AG20443 (cell line): ENCODE results near the gene IL12A.
A peak's percentile ranks its signal among the peaks of the same experiment; 100 is the strongest.

Experiments used
- DNase-seq: peaks from one replicate; pipeline ENCODE4 v3.0.0; 2012; ENCODE audit warnings: low spot score, mixed read lengths

IL12A gene

DNA sequence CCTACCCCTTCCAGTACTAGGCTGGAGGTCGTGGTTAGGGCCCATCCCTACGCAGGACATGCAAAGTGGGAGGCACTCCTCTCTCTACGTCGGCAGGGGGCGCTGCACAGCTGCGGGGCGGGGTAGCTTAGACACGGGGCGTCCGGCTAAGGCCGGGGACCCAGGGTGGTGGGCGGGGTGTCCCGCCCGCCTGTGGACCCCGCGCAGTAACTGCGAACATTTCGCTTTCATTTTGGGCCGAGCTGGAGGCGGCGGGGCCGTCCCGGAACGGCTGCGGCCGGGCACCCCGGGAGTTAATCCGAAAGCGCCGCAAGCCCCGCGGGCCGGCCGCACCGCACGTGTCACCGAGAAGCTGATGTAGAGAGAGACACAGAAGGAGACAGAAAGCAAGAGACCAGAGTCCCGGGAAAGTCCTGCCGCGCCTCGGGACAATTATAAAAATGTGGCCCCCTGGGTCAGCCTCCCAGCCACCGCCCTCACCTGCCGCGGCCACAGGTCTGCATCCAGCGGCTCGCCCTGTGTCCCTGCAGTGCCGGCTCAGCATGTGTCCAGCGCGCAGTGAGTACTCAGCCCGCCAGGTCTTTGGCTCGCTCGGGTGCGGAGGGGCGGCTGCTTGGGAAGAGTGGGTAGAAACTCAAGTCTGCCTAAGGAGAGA lies at the start of gene IL12A:
IL12A (plus strand) TSS at position 219 of the 655 bp plus-strand sequence.
- DNase-seq, result peak; percentile 89

DNA sequence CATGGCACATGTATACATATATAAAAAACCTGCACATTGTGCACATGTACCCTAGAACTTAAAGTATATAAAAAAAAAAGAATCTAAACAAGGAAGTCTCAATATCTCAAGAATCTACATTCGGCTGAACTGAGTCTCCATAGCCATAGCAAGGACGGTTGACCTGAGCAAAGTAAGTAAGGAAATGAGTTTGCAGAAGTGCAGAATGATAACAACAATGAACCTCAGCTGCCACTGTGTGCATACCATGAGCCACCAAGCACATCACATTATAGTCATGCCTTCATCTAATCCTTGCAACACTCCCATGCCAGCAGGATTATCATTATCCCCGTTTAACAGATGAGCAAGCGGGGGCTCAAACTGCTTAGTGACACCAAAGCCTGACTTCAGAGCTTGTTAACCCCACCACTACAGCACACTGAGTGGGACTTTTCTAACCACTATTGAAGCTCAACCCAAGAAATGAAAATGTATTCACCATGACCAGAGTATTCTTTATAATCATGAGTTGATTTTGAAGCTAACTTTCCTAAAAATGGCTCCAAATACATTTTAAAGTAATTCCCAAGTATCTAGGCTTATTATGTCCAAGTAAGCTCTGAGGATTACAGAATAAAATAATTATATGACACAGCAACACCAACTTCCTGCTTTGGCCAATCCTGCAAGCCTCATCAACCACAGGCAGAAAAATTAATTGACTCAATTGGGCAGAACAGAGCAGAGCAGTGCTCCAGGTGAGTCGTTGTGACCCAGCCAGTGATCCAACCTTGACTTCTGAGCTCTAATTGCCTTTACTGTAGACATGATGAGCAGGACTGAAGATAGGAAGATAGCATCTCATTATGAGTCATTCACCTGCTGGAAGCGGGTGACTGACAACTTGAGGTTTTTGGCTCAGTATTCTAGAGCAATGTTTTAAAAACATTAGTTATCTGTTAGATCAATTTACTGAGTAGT lies 47.3 kb upstream of the IL12A start:
- no peak for DNase-seq

DNA sequence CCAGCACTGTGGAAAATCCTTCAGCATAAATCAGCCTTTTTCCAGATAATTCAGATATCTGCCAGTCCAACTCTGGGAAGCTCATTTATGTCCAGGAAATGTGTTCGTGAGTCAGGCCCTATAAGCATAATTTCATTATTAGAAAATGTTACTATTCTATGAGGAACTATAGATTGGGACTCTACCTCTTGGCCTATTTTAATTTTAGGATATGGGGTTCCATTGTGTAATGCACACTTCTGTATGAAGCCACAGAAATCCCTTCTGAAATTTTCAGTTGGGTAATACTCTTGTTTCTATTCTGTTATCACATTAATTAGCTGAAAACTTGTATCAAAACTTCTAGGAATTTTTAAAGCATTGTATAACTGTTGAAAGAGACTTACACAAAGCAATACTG lies 43.9 kb upstream of the IL12A start:
- no peak for DNase-seq

DNA sequence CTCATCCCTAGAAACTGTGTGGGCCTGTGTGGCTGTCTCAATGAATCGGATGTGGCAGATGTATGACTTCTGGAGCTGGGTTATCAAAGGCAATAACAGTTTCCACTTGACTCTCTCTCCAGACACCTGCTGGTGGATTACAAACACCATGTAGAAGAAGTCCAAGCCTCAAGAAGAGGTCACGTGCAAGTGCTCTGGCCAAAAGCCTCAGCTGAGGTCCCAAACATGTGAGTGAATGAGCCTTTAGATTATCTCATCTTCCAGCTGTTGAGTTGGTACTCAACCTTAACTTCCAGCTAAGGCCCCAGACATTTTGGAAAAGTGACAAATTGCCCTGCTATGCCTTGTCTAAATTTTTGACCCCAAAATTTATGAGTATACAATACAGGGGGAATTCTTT lies 42.7 kb upstream of the IL12A start:
- DNase-seq, result no peak

DNA sequence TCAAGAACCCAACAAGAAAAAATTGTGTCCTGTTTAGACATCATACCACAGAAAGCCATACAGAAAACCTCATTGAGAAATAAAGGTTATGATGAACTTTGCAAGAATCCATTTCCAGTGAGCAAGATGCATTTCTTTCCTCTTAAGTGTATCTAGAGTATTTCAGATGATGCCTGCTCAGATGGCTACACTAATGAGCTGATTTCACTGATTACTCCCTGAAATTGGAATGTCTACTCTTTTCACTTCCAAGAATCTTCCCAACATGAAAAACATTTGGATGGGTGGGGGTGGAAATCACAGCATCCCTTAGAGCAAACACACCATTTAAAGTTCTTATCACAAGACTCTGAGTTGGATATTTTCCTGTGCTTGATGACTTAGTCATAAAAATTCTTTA lies 41.4 kb upstream of the IL12A start:
- DNase-seq, result peak; percentile 76

DNA sequence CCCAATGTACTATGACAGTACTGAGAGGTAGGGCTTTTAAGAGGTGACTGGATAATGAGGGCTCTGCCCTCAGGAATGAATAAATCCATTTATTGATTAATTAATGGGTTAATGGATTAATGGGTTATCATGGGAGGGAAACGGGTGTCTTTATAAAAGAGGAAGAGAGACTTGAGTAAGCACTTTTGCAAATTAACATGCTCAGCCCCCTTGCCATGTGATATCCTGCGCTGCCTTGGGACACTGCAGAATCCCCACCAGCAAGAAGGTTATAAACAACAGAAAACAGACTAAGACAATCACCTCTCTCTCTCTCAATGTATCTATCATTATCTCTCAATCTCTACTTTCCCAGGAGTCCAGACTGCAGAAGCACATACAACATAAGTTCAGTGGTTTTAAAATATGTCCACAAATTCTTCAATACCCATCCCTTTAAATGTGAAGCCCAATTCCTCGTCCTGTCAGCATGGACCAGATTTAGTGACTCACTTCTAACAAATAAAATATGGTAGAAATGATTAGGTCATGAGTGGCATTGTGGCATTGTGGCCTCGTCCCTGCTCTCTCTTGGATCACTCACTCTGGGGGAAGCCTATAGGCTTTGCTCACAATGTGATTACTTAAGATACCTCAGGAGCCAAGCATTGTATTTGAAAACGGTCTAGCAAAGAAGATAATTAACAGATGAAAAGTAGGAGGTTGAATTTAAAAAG lies 40.0 kb upstream of the IL12A start:
- peak; percentile 29 for DNase-seq

DNA sequence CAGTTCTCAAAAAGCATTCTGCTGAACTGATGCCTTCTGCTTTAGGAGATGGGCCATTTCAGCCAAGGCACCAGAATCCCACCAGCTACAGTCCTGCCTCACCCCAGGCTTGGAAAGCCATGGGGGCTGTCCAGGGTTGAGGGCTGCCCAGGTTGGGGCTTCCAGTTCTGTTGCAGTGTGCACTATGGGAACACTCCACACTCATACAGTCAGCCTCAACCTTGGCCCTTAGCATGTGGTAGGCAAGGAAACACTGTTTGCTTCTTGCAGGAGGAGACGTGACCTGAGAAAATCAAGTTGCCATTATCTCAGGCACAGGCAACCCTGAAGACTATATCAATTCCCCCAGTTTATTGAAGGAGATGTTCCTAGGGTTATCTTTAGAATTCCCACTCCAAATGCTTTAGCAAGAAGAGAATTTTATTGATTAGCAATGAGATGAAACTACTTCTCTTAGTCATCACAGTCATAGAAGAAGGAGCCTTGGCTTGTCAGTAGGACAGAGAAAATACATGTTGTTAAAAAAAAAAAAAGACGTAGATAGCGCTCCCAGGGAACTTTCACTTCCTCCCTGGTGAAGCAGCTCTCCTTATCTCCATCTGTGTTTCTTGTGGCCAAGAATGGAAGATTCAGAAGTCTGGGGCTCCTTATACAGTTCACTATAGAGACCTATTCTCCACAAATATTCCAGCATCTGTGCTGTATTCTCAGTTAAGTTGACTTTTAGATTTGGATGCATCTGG lies 38.3 kb upstream of the IL12A start:
- DNase-seq, result no peak

DNA sequence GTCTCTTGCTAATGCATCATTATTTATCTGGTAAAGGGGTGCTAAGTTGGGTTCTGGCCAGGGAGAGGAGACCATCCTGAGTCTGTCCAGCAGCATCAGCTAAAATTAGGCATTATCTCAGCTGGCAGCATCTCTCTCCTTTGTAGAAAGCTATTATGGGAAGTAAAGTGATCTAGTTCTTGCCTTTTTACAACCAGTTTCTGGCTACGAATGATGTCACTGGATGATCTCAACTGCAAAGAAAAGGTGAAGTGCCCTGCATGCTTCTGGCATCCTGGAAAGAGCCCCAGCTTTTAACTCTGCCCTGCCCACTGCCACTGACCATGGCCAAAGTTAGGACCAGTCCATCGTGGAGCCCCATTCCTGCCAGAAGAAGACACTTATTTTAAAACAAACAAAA lies 37.1 kb upstream of the IL12A start:
- no peak for DNase-seq

DNA sequence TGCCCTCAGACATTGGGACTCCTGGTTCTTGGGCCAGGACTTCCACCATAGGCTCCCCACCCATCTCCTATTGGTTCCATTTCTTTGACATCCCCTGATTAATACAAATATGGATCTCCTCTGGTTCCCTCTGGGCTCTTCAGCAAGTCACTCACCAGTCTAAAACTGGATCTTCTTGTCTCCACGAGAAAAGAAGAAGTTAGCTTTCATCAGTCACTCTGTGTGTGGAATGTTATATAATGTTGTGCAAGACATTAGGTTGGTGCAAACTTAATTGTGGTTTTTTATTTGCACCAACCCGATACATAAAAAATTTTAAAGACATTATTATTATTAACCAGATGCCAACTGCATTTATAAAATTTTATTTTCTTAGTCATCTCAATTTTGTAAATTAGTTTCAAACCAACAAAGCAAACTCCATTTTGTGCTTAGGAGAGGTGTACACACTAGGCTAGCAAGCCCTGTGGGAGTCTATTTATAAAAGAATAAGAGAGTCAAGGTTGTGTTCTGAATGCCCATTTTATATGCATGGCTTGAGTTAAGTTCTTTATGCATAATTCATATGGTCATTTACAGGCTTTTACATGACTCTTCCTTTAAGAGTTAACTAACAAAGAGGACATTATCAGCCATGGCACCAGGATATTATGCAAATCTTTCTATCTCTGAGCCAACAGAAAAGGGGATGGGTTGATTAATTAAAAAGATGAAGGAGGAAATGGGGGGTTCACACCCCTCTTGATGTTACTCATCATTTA lies 35.1 kb upstream of the IL12A start:
- DNase-seq, result no peak

DNA sequence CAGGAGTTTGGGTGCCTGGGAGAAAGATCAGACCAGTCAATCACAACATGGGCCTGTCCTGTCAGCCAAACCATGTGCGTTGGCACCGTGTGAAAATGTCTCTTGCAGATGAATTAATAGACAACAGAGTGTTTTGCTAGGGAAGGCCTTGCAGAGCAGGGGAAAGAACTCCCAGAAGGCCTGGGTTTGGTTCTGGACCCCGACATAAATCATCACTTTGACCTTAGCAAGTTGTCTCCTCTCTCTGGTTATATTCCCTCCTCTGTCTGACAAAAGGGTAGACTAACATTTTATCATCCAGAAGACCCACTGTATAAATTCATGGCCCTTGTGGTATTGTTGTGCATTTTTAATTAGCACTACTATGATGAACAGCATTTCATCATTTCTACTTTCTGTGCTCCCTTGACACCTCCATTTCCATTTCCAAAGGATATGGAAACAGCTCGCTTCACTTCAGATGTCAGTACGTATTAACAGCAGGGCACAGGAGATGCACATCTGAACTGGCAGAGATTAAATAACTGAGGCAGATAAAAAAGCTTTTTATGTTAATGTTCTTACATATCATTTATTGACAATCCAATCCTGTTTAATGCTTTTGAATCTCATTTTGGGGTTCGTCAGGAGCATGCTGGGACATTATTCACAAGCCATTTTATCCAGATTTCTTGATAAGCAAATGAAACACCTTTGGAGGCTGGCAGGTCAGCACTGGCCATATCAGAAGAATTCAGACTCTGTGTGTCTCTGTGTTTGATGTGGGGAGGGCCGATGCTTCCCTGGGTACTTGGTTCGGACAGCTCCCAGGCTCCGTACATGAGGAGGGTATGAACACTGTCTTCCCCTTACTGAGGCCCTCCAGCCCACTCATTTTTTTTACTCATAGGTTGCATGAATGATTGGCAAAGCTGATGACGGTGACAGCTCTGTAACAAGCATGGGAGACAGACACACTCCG lies 28.2 kb upstream of the IL12A start:
- no peak for DNase-seq

DNA sequence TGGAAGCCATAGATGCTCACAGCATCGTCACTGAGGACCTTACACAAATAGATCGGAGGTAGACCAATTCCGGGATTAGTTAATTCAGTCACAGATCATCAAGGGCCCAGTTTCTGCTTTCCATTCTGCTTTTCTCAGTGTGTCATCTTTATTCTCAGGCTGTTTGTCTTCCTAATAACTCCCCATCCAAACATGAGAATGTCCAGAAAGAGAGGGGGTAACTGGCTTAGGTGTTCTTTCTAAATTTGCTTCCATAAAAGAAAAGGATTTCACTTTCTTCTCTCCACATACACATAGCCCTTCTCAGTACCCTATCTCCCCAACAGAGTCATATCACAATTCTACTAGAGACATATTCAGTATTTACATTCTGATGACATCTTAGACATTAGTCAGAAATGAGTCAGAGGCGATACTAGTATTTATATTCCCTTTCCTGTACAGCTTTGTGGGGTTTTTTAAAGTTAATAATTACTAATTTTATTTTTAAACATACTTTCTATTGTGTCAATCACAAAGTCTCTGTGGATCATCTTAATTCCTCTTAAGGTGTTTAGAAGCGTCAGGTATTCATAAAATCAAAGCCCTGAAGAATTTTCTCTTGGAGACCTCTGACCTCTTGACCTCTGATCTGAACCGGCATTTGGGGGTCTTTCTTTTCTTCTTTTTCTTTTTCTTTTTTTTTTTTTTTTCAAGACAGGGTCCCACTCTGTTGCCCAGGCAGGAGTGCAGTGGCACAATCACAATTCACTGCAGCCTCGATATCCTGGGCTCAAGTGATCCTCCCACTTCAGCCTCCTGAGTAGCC lies 24.3 kb upstream of the IL12A start:
- DNase-seq, result peak; percentile 50

DNA sequence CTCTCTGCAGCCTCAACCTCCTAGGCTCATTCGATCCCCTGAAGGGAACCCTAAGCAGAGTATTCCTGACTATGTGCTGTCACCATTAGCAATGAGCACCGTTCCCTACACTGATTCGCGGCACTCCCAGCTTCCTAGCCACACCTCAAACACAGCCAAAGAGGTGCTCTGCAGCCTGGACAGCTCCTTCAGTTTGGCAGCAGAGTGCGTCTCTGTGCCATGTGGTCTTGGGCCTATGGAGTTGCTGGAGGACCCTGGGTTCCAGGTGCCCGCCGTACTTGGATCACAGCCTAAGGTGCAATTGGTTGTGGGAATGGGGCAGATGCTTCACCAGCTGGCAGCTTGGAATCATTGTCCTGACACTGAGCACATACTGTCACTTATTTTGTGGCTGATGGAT lies 17.3 kb upstream of the IL12A start:
- DNase-seq, result no peak

DNA sequence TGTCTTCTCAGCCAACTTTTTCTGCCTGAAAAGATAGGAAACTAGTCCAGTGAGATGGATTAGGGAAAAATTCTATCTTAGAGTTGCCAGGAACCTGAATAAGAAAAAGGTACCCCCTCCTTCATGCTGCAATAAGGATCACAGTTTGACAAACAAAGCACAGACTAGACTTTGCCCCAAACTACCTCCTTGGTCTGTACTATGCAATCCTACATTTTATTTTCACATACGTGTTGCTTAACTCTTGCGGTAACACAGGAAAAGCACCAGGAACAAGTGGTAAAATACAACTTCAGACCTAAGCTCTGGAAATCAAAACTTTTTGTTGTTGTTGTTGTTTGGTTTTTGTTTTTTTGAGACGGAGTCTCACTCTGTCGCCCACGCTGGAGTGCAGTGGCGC lies 11.3 kb upstream of the IL12A start:
- no peak for DNase-seq

DNA sequence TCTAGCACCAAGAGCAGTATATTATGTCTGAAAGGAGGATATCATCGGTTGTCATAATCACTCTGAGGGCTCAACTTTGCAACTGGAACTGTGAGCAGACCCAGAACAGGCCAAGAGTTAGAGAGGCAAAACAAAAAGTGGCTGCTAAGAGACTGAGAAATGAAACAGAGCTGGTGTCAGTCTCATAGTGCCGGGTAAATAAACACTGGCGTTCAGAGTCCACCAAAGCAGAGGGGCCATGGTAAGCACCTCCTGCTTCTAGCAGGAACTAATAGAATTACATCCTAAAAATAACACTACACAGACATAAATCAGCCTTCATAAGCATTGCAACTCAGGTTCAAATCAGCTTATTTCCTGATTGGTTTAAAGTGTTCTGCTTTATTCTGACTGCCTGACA lies 10.3 kb upstream of the IL12A start:
- DNase-seq, result no peak

DNA sequence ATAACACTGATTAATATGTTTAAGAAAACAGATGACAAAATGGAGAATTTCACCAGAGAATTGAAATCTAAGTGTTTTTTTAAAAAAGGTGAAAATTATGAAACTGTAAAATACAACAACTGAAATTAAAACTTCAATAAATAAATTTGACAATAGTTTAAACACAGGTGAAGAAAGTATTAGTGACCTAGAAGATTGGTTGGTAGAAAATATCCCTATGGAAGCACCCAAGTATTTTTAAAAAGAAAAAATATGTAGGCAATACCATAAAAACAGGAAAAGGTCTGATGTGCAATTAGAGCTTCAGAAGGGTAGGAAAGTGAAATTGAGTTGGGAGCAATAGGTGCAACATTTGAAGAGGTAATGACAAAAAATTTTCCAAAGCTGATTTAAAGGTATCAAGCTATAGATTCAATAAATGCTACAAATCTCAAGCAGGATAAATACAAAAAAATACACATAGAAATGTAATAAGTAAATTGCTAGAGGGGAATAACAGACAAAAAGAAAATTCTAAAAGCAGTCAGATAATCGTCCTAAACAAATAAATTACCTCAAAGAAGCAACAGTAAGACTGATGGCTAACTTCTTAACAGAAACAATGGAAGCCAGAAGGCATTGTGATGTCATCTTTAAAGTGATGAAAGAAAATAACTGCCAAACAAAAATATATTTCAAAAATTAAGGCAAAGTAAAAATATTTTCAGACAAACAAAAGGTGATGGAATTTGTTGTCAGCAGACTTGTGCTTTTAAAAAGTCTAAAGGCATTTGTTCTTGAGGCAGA lies 9.5 kb upstream of the IL12A start:
- DNase-seq, result no peak

DNA sequence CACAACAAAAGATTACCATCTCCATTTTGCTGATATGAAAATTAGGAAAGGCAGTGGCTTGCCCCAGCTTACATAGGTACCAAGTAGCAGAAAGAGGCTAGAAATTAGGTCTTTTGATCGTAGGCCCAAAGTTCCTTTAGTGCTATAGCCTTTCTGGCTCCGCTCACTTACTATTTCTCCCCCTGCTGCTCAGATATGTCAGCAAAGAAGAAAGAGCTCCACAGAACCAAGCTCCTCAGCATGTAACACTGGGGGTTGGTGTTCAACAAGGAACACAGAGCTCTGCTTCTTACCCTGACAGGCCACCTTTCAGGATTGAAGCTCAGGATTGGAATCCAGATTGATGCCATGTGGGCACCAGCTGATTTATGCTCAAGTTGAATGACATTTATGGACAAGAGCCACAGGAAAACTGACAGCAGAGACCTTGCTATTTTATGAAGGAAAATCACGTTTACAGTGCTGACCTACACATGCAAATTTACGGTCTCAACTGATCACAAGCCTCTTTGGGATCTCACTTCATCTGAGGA lies 6.1 kb upstream of the IL12A start:
- DNase-seq, result no peak

DNA sequence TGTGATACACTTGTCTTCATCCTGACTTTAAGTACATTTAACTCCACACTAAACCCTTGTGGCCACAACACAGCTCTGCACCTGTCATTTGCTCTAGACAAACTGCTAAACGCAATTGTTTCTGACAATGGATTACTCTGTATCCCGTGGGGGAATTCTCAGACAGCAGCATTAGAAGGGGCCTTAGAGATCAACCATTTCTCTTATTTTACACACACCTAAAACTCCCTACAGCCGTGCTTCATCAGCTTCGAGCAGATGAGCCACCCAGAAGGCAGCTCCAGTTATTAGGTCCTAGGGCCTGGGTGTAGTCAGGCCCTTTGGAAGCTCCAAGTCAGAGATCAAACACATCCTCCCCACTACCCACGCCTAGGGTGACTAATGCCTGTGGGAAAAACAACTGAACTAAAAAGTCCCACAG lies 1.3 kb upstream of the IL12A start:
- peak; percentile 51 for DNase-seq
